Measurements from ENCODE around the gene EDN1.

Gene EDN1

GRCh38 chr6:12344961-12345693, 55.0 kb downstream of the EDN1 start:
- no peak overlapping the region for H3K27ac ChIP-seq (ENCODE audit: low read depth, low read length)
- H3F3A ChIP-seq (ENCODE audit: insufficient read depth), result no peaks in the 10 kb centered on the region

DNA sequence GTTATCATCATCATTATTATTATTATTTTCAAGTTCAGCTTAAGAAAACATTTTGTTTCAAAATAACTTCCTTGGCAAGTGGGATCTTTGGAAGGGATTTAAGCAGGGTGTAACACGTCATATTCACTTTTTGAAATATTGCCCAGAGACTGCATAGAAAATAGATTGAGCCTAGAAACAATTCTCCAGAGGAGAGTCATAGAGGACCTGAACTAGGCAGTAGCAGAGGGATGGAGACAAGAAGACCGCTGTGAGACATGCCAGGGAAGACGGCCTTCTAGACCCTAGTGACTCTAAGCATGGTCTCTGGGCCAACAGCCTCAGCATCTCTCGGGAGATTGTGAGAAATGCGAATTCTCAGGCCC, 55.5 kb downstream of the EDN1 start:
- Histone ChIP-seq H3K9me2 (replicated peaks; ENCODE audit: insufficient read depth, low read length) (no peaks in the 10 kb centered on the region), H4K20me1 (ENCODE audit: low read depth, low read length) (no peaks in the 10 kb centered on the region), H3K27me3 (ENCODE audit: low read length) (no peaks in the 10 kb centered on the region), H2AFZ (ENCODE audit: low read depth, low read length, severe bottlenecking) (no peak overlapping the region), H3K4me2 (ENCODE audit: low read depth, low read length, poor library complexity, severe bottlenecking) (no peak overlapping the region), H3F3A (ENCODE audit: insufficient read depth) (no peaks in the 10 kb centered on the region), H3K9me3 (ENCODE audit: insufficient read depth, low read length) (no peaks in the 10 kb centered on the region), H3K36me3 (ENCODE audit: low read length) (no peaks in the 10 kb centered on the region), H3K9ac (ENCODE audit: low read length) (no peak overlapping the region), H3K27ac (ENCODE audit: low read depth, low read length) (no peak overlapping the region), H3K4me3 (ENCODE audit: insufficient read depth, low read length, poor library complexity, severe bottlenecking) (no peak overlapping the region), H3K79me2 (ENCODE audit: insufficient read depth, low read length) (no peaks in the 10 kb centered on the region)
- TF ChIP-seq EZH2phosphoT487 (conservative IDR thresholded peaks at IDR 0.05; ENCODE audit: low read length) (no peak), CTCF (IDR thresholded peaks at IDR 0.05; ENCODE audit: insufficient read depth, low read length, poor library complexity, severe bottlenecking) (no peak)

More at GRCh38 chr6:12344961-12345693, 55.0 kb downstream of the EDN1 start:
- H3K79me2 ChIP-seq (ENCODE audit: insufficient read depth, low read length), result no peaks in the 10 kb centered on the region
- no peaks in the 10 kb centered on the region for H3K36me3 ChIP-seq (ENCODE audit: low read length)
- H3K9ac ChIP-seq (ENCODE audit: low read length), result no peak overlapping the region
- H3K4me3 ChIP-seq (ENCODE audit: insufficient read depth, low read length, poor library complexity, severe bottlenecking), result no peak overlapping the region
- H2AFZ ChIP-seq (ENCODE audit: low read depth, low read length, severe bottlenecking), result no peak overlapping the region
- no peaks in the 10 kb centered on the region for H3K27me3 ChIP-seq (ENCODE audit: low read length)
- H3K9me3 ChIP-seq (ENCODE audit: insufficient read depth, low read length), result no peaks in the 10 kb centered on the region
- TF ChIP-seq EZH2phosphoT487 (conservative IDR thresholded peaks at IDR 0.05; ENCODE audit: low read length) (no peak), CTCF (IDR thresholded peaks at IDR 0.05; ENCODE audit: insufficient read depth, low read length, poor library complexity, severe bottlenecking) (no peak)
- no peaks in the 10 kb centered on the region for H4K20me1 ChIP-seq (ENCODE audit: low read depth, low read length)
- H3K4me2 ChIP-seq (ENCODE audit: low read depth, low read length, poor library complexity, severe bottlenecking), result no peak overlapping the region
- no peaks in the 10 kb centered on the region for H3K9me2 ChIP-seq (replicated peaks; ENCODE audit: insufficient read depth, low read length)

Data from SU-DHL-6 (cell line).